Neural cell (in vitro differentiated cells): ENCODE measurements around the gene ZNF532.

Experiments
- CTCF ChIP-seq: fragments of 450-650 bp; IDR thresholded peaks from 2 replicates; pipeline ENCODE4 v1.5.1; 2014; ENCODE audit warnings: antibody characterized with exemption, mild to moderate bottlenecking, moderate library complexity; ENCODE audit not compliant: poor library complexity, severe bottlenecking
- EP300 ChIP-seq: fragments of 450-650 bp; conservative IDR thresholded peaks from 2 replicates; pipeline ENCODE4 v1.6.1; 2014; ENCODE audit warnings: antibody characterized with exemption, mild to moderate bottlenecking, moderate library complexity; ENCODE audit not compliant: poor library complexity, severe bottlenecking
- EZH2 ChIP-seq: fragments of 200-600, 300-800 bp; shearing (Covaris generic), sonication (generic); IDR thresholded peaks from 2 replicates; pipeline ENCODE4 v1.6.1; 2014; ENCODE audit warnings: antibody characterized with exemption, low read length, borderline replicate concordance, mild to moderate bottlenecking; ENCODE audit not compliant: insufficient read depth, poor library complexity, severe bottlenecking
- MXI1 ChIP-seq: fragments of 450-650 bp; conservative IDR thresholded peaks from 2 replicates; pipeline ENCODE4 v1.6.1; 2014; ENCODE audit warnings: antibody characterized with exemption, mild to moderate bottlenecking; ENCODE audit not compliant: poor library complexity, severe bottlenecking
- POLR2AphosphoS5 ChIP-seq: IDR thresholded peaks from 2 replicates; pipeline ENCODE4 v1.6.1; 2012
- RAD21 ChIP-seq: fragments of 450-650 bp; conservative IDR thresholded peaks from 2 replicates; pipeline ENCODE4 v1.6.1; 2014; ENCODE audit warnings: antibody characterized with exemption, mild to moderate bottlenecking, moderate library complexity
- TF ChIP-seq, protein P1 (sequence below): IDR thresholded peaks from 2 replicates; pipeline ENCODE4 v1.6.1; 2012; ENCODE audit warnings: borderline replicate concordance

DNA sequence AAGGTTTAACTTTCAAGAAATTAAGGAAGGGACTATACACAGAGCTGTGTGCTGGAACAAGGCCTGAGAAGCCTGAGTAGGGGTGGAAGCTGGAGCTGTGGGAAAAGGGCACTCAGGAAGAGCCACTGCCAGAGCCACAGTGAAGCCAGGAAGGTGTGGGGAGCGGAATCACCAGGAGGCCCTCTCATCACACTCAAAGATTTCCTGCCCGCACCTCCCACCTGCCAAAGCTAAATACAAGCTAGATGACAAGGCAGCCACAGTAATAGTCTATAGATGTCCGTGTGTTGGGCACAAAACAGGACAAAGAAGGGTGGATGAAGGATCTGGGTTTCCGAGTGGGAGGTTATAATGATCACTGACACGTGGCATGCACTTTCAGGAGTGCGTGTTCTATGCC, 126.0 kb downstream of the ZNF532 start:
- TF ChIP-seq CTCF (no peak), POLR2AphosphoS5 (peak; percentile 11), EZH2 (no peak), EP300 (no peak), MXI1 (no peak), RAD21 (no peak)
- TF ChIP-seq, protein P1, sequence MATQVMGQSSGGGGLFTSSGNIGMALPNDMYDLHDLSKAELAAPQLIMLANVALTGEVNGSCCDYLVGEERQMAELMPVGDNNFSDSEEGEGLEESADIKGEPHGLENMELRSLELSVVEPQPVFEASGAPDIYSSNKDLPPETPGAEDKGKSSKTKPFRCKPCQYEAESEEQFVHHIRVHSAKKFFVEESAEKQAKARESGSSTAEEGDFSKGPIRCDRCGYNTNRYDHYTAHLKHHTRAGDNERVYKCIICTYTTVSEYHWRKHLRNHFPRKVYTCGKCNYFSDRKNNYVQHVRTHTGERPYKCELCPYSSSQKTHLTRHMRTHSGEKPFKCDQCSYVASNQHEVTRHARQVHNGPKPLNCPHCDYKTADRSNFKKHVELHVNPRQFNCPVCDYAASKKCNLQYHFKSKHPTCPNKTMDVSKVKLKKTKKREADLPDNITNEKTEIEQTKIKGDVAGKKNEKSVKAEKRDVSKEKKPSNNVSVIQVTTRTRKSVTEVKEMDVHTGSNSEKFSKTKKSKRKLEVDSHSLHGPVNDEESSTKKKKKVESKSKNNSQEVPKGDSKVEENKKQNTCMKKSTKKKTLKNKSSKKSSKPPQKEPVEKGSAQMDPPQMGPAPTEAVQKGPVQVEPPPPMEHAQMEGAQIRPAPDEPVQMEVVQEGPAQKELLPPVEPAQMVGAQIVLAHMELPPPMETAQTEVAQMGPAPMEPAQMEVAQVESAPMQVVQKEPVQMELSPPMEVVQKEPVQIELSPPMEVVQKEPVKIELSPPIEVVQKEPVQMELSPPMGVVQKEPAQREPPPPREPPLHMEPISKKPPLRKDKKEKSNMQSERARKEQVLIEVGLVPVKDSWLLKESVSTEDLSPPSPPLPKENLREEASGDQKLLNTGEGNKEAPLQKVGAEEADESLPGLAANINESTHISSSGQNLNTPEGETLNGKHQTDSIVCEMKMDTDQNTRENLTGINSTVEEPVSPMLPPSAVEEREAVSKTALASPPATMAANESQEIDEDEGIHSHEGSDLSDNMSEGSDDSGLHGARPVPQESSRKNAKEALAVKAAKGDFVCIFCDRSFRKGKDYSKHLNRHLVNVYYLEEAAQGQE: no peak
